ENCODE results near the gene SERPINB3. TPM values are rescaled to one million over a fixed set of nuclear protein-coding genes. Genes with fewer than 3 reads are reported as not detected.
A peak's percentile ranks its signal among the peaks of the same experiment; 100 is the strongest.
"Not testable (repeated sequence)": the region's sequence is repeated elsewhere in the genome, so short reads cannot be mapped to it uniquely, and the experiment has no call there.

SERPINB3 gene
- total RNA-seq (ENCODE audit: insufficient read depth, low replicate concordance): 0.96 TPM

DNA sequence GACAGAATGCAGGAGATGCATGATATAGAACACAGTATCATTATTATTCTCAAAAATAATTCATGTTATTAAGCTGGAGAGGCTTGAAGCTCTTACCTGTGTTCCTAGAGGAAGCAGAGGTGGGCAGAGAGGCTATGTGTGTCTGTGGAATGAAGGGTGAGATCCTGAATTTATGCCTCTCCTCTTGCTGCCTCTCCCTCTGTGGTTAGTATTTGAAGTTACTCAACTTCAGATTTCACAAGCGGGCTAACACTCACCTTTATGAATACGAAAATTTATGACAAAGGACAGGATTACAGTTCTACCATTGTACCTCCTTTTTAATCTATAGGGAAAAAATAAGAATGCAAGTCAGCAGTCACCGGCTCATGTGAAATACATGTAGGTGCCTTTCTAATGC is at the start of gene SERPINB3:
Gene SERPINB3, minus strand, starts transcription at position 144 of the 400 bp plus-strand sequence. CDS start 677 bp downstream, outside the sequence.
- DNase-seq (ENCODE audit: low spot score): not testable (repeated sequence)

DNA sequence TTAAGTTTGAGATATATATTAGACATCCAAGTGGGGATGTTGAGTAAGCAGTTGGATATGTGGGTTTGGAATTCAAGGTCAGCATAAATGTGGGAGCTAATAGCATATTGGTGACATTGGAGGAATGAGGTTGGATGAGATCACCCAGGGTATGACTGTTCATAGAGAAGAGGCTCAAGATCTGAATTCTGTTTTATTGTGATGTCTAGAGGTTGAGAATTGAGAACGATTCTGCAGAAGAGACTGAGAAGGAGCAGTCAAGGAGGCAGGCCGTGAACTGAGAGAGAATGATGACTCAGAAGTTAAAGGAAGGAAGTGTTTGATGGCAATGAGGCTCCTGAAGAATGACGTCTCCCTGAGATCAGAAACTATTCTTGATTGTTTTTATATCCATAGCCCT is 47.0 kb upstream of the SERPINB3 start:
- DNase-seq (ENCODE audit: low spot score): no peak

DNA sequence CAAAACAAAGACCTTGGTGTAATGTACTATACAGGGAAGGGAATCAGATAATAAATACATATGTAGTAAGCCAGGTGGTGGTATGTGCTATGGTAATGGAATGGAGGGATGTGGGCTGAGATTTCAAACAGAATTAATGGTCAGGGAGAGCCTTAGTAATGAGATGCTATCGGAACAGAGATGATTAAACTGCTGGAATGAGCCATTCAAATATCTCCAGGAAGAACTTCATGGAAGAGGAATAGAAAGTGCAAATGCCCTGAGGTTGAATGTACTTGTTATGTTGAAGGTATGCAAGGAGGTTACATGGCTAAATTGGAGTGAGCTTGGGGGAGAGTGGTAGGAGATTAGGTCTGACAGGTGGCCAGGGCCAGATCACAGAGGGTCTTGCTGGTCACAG is 46.1 kb upstream of the SERPINB3 start:
- no peak for DNase-seq (ENCODE audit: low spot score)

DNA sequence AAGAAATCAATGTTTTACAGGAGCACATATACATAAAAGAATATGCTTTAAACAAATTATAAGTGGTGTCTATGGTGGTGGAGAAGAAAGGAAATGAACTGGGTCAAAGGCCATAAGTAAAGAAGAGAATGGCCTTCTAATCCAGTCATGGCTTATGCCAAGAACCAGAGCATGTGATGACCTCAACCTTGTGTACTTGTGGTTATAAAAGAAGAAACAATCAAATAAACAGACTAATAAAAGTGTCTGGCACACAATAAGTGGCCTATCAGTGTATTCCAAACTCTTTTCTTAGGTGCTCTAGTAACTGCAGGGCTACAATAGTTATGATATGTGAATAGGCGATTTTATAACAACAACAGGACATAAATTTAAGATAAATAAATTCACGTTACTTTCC is 43.7 kb upstream of the SERPINB3 start:
- no peak for DNase-seq (ENCODE audit: low spot score)

DNA sequence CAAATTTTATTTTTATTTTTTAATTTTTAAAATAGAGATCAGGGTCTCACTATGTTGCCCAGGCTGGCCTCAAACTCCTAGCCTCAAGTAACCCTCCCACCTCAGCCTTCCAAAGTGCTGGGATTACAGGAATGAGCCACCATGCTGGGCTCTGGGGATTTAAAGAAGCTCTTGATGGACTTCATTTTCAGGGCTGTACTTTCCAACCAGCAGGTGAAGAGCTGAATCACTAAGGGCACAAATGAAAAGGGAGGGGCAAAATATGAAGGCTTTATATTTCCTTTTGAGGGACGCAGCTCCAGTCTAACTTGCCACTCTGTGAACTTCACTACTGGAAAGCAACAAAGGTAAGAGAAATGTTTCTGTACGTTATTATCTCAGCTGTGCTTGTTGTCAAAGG is 41.0 kb upstream of the SERPINB3 start, which contains the start of gene SERPINB11:
Gene SERPINB11, plus strand, starts transcription at position 301 of the 400 bp plus-strand sequence. CDS start 7,234 bp downstream, outside the sequence.
- no peak for DNase-seq (ENCODE audit: low spot score)

DNA sequence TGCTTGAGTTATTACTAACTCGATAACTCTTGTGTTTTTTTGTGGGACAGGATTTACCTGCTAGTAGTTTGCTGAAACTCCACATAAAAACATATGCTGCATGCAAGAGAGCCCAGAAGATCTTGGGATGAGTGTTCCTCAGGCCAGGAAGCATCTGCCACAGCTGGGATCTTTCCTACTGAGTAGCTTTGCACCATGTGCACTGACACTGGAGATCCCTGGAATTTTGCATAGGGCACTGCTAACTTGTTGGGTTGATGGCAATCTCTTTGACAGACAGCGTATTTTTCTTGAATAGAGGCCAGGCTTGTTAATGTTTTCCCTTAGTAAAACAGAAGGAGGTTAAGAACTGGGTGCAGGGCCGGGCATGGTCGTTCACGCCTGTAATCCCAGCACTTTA is 40.3 kb upstream of the SERPINB3 start:
- DNase-seq (ENCODE audit: low spot score): no peak

DNA sequence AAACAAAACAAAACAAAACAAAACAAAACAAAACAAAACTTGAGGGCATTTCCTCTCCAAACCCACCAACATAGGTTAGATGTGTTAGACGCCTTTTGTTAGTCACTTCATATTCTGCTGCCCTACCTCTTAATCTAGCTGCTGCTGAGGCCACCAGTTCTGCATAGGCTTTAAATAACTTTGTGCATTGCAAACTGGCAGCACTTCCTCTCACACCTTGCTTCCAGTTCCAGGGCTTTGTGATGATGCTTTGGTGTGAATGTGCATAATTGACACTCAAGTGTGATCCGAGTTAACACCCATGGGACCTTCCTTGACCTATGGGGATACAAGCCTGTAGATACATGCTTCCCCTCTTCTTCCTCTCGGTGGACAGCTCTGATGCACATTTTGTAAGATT is 38.8 kb upstream of the SERPINB3 start:
- no peak for DNase-seq (ENCODE audit: low spot score)

DNA sequence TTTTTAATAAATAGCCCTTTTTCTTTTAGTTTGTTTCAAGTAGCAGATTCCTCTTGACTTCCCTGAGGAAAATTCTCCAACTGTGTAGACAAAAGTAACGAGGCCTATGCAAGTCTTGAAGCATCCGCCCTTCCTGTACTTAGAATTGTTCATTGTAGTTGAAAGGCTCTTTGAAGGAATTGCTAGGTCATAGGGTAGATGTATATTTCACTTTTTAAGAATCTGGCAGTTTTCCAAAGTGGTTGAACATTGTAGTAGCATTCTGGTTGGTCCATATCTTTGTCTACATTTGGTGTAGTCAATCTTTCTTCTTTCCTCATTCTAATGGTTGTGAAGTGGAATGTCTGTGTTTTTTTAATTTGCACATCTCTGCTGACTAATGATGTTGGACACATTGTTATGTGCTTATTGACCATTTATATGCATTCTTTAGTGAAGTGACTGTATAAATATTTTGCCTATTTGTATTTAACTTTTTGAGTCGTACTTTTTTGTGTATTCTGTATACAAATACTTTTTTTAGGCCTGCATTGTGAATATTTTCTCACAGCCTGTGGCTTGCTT is 35.5 kb upstream of the SERPINB3 start:
- DNase-seq (ENCODE audit: low spot score): peak; percentile 3

DNA sequence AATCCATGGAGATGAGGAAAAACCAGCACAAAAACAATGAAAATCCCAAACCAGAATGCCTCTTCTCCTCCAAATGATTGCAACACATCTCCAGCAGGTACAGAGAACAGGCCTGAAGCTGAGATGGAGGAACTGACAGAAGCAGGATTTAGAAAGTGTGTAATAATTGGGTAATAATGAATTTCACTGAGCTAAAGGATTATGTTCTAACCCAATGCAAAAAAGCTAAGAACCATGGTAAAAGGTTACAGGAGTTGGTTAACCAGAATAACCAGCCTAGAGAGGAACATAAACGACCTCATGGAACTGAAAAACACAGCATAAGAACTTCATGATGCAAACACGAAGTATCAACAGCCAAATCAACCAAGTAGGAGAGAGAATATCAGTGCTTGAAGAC is 27.4 kb upstream of the SERPINB3 start:
- DNase-seq (ENCODE audit: low spot score): no peak

DNA sequence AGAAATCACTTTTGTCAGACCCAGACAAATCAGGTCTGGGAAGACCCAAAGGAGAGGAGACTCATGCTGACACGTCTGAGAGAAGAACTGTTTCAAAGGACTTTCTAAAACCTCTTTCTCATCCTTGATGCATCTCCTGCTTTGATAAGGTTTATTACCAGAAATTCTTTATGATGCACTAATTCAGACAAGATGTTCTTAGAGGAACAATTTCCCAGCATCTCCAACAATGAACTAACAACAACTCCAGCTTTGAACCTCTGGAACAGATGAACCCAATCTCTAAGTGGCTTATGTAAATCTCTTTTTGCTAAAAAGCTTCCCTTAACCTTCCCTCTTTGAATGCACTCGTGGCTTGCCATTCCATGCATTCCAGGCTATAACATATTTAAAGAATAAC is 25.2 kb upstream of the SERPINB3 start:
- no peak for DNase-seq (ENCODE audit: low spot score)

DNA sequence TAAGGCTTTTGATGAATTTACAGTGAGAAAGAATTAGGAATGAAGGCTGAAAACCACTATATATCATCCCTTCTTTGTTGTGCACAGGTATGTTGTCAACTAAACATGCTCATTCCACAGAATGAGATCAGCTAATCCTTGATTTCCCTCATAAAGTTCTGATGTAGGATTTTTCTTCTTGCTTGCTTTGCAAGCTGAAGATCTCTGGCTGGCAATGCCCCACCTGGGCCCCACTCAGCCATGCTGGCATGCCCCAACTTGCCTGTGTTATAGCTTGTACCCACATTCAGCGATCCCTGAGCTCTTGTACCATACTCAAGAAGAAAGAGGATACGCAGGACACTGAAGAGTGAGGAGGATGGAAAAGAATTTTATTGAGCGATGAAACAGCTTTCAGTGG is 23.0 kb upstream of the SERPINB3 start:
- DNase-seq (ENCODE audit: low spot score): no peak

DNA sequence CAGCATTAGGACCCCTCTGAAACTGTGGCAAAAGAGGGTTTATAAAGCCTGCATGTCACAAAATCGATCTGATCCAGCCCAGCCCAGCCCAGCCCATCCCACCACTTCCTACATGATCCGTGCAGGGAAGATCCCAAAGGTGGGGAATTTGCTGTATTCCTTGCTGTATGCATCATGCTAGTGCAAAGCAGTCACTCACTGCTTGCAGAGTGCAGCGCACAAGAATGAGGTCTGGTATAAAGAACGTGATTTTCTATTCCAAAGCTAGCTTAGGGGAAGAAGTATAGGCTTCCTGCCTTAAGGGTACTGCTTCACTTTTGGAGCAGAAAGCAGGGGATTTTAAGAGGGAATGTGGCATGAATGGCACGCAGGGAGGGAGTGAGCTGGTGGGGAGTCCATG is 22.2 kb upstream of the SERPINB3 start:
- peak; percentile 4 for DNase-seq (ENCODE audit: low spot score)

DNA sequence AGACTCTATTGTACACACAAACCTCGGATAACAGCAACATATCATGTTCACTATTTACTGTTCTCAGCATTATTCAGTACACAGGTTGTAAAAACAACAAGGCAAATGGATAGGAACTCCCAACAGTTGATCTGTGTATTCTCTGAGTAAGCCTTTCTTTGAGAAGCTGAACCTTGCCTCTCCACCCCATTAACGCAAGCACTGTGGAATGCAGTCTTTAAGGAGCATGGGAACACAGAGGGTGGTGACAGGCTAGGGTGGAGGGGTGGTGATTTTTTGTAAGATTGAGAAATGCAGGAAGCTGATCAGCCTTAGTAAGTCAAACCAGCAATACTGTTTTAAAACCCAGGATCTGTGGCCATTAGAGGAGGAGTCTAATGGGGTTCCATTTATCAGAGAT is 21.5 kb upstream of the SERPINB3 start:
- DNase-seq (ENCODE audit: low spot score): peak; percentile 74

DNA sequence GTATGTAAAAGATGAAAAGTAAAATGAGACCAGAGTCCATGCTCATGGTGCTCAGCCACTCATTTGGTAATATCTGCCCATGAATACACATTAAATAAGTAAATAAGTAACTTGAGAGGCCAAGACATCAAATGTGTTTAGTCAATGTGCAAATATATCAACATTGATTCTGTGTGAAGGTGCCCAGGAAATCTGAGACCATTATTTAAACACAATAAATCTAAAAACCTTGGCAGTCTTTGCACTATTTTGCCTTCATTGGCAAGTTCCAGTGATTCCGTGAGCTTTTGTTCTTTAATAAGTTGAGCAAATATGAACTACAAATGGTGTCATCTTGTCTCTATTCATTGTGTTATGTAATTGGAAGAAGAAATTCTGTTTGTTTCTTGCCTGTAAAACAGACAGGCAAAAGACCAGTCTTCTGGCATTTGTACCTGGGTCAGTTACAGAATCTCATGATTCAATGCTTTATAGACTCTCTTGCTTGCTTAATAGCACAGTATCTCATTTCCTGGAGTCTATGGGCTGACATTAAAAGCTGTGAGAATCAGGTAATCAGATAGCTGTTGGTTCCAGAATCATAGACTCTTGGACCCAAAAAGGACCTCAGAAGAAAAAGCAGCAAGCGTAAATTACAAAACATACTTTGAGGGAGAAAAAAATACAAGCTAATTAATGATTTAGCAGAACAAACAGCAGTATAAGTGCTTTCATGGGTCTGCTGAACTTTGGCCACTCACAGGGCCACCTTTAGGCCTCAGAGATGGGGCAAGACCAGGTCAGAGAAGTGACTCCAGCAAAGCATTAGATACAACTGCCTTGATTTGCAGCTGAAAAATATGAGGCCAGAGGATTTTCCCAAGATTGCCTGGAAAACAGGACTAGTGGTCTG is 20.0 kb upstream of the SERPINB3 start:
- DNase-seq (ENCODE audit: low spot score): no peak

DNA sequence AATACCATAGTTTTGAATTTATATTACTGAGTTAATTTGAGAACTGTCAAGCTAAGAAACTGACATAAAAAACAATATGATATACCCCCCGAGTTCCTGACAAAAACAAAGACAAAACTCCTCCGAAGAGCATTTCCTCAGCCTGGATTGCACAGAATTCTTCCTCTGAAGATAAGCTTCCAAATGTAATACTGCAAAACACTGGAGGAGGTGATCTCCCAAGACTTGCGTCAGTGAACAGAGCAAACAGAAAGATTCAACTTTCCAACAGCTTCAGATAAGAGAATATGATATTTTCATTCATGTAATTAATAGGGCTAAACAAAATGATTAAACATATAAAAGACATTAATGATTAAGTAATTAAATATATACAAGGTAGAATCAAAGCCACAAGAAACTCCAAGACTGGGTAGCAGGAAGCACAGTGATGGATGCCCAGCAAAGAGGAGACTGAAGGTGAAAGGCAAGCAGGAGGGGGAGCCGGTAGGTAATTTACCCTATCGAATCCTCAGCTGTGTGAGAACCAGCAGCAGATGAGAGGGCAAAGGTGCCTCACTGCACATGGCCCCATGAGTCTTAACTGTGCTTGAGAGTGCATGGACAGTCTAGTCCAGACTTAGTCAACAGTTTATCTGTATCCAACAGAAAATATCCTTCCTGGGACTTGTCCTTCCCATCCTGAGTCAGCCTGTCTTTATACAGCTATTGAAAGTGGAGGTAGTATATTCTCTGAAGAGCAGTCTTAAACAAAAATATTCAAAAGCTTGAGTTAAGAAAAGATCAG is 18.3 kb upstream of the SERPINB3 start:
- DNase-seq (ENCODE audit: low spot score): no peak

DNA sequence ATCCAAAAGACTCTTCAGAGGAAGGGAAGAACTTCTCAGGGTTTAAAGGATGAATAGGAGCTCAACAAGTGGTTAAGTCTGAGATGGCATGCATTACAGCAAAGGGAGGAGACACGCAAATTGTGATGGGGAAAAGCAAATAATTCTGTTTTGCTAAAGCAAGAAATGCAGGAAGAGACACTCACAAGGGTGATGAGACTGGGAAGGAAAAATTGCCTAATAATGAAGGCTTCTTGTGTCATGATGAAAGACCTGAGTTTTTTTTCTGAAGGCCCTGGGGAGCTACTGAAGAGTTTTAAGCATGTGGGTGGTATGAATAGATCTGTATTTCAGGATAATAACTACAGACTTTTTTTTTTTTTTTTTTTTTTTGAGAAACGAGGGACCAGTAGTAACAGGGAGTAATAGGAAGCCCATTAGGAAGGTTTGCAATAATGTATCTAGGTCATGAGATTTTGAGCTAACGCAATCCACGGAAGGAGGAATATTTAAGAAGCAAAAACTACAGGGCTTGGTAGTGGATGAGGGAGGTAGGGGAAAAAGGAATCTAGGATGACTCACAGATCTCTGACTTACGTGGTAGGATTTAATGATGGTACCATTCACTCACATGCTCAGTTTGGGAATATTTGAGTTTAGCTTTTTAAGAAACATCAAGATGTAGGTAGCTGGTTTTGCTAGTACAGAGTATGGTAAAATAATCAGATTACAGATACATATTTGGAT is 16.0 kb upstream of the SERPINB3 start:
- DNase-seq (ENCODE audit: low spot score): no peak

DNA sequence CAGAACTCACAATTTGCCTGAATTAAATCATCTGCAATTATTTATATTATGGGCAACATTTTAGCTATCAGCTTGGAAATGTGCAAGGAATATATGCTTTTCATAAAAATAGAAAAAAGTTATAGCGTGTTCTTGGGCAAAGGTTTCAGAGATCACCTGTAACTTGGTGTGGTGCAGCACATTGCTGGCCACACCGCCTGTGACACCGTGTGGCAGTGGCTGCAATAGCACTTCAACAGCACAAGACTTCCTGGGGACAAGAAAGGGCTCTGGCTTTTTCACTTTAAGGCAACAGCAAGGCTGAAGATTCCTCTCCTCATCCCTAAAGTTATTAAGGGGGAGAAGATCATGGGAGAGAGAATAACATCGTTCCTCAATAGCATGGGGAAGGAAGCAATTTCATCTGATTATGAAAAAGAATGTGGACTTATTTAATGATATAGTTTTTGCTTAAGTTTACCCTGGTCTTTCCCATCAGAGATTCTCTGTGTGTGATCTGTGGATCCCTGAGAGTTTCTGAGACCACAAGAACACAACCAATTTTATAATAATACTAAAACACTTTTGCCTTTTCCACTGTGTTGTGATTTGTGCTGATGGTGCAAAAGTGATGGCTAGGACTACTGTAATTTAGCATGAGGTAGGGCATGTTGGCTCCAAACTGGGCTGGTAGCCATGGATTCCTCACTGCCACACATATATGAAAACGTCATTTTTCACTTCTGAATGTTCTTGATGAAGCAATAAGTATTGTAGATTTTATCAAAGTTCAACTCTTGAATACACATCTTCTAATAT is 15.0 kb upstream of the SERPINB3 start:
- no peak for DNase-seq (ENCODE audit: low spot score)

DNA sequence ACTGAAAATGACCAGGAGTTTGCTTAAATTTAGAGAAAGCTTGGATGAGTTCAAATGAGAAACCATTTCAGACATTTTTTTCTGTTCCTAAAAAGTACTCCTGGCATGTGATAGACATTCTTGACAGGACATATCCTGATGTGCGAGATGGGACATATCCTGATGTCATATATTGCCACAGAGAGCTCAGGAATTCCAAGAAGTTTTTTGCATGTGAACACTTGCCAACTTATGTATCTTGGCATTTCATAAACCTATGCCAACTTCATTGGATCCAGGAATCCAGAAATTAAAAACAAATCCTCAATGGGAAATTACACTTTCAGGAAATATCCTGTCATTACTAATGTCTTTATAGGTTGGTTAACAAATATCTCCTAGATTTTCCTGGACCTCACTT is 2.9 kb upstream of the SERPINB3 start:
- DNase-seq (ENCODE audit: low spot score): no peak

DNA sequence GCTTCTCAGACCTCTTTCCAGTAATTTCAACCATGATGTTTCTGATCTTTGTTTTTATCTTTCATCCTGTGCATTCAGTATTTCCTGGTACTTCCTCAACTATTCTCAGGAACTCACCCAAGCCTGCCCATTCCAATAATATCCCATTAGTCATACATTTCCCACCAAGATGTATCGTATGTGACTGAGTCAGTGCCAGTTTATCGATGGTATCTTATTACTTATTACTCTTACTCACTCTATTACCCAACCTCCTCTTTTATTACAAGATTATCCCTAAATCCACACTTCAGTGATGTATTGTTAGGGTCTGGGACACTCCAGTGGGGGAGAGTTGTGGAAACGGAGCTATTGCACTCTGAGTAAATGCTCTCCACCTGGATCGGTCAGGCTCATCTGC is 2.8 kb downstream of the SERPINB3 start:
- DNase-seq (ENCODE audit: low spot score): not testable (repeated sequence)

DNA sequence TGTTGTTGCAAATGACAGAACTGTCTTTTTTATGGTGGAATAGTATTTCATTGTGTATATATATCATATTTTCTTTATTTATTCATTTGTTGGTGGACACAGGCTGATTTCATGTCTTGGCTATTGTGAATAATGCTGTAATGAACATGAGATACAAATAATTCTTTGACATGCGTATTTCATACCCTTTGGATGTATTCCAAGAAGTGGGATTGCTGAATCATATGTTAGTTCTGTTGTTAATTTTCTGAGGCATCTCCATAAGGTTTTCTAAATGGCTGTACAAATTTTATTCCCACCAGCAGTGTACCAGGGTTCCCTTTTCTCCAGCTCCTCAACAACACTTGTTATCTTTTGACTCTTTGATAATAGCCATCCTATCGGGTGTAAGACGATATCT is 11.4 kb downstream of the SERPINB3 start:
- DNase-seq (ENCODE audit: low spot score): not testable (repeated sequence)

DNA sequence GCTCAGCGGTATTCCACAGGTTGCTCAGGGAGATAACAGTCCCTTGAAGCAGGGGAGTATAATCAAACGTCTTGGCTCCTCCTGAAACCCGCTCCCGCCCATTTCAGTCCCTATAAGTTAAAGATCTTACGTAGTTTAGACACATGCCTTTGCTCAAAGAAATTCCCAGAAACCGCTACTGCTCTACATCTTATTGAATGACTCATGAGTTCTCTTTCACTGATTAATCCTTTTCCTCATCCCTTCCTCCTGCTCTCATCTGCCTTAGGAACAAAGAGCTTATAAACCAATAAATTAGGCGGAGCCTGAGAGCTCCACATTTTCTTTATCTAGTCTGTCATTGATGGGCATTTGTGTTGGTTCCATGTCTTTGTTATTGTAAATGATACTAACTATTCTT is 13.5 kb downstream of the SERPINB3 start:
- DNase-seq (ENCODE audit: low spot score): no peak
